GM12878 (cell line): ENCODE measurements around the gene PLA2G5. TPM values are rescaled to one million over a fixed set of nuclear protein-coding genes. Genes with fewer than 3 reads are reported as not detected.

Source experiments
- ATAC-seq: fragments of 200-7000 bp; cut with Tn5 transposase; 3 replicates; pipeline ENCODE4 v1.9.1; 2020; ENCODE audit warnings: mild to moderate bottlenecking, moderate library complexity
- BruUV-seq: library from RNA; stranded (reverse); fragments of 400-500 nt; replicated peaks from 2 replicates; lab custom pipeline; 2021; lab: Mats Ljungman, UMichigan
- CTCF ChIA-PET: fragments of 300-600 bp; sonication (Branson Sonifier 250); formaldehyde crosslinking; extraction: SDS; loops from one replicate; lab custom pipeline; 2021; ENCODE audit warnings: inconsistent platforms; lab: Yijun Ruan, JAX
- POLR2A ChIA-PET: fragments of 350-600 bp; formaldehyde crosslinking; extraction: SDS; loops from one replicate; lab custom pipeline; 2021; ENCODE audit warnings: inconsistent platforms; lab: Charles Lee
- RAD21 ChIA-PET: fragments of 300-600 bp; sonication (Branson Sonifier 250); formaldehyde crosslinking; loops from one replicate; lab custom pipeline; 2023; ENCODE audit warnings: antibody characterized with exemption; ENCODE audit not compliant: unreplicated experiment; lab: Charles Lee
- SMC1A ChIA-PET: fragments of 300-600 bp; sonication (Branson Sonifier 250); formaldehyde crosslinking; loops from one replicate; lab custom pipeline; 2023; ENCODE audit not compliant: unreplicated experiment, uncharacterized antibody; lab: Charles Lee
- DNase-seq: peaks from one replicate; pipeline ENCODE4 v3.0.0-alpha.2; 2011; ENCODE audit warnings: low read depth, low spot score
- FAIRE-seq: peaks from 3 replicates; lab custom pipeline; 2011; peaks lifted over from hg19 to GRCh38; lab: Jason Lieb, UNC
- H2AFZ ChIP-seq: 2 replicates; pipeline ENCODE4 v1.6.0; 2011; ENCODE audit warnings: low read depth, low read length, control low read depth; ENCODE audit not compliant: control insufficient read depth
- H3K27ac ChIP-seq: 2 replicates; pipeline ENCODE4 v1.5.1; 2011; ENCODE audit warnings: control low read depth; ENCODE audit not compliant: control insufficient read depth, insufficient read depth
- H3K27me3 ChIP-seq, 2 experiments: replicated peaks in 1 of 2; 2 replicates each; pipeline versions ENCODE4 v1.6.0 to v1.6.1; 2011; ENCODE audit warnings: low read length in 1 of 2; ENCODE audit not compliant: control insufficient read depth in 2 of 2, insufficient read depth in 2 of 2
- H3K36me3 ChIP-seq, 2 experiments: 2 replicates each; pipeline ENCODE4 v1.5.1; 2011; ENCODE audit warnings: low read length in 1 of 2; ENCODE audit not compliant: control insufficient read depth in 2 of 2, insufficient read depth in 2 of 2
- H3K4me1 ChIP-seq: 2 replicates; pipeline ENCODE4 v1.6.1; 2011; ENCODE audit warnings: mild to moderate bottlenecking, low read length, moderate library complexity, mixed read lengths; ENCODE audit not compliant: control insufficient read depth, insufficient read depth
- H3K4me2 ChIP-seq: 2 replicates; pipeline ENCODE4 v1.6.0; 2011; ENCODE audit warnings: control low read depth; ENCODE audit not compliant: control insufficient read depth, insufficient read depth
- H3K4me3 ChIP-seq: fragments of 200-600 bp; sonication (generic); 2 replicates; pipeline ENCODE4 v1.5.1; 2016
- H3K79me2 ChIP-seq: 2 replicates; pipeline ENCODE4 v1.6.0; 2011; ENCODE audit warnings: low read length; ENCODE audit not compliant: control insufficient read depth, insufficient read depth
- H3K9ac ChIP-seq: 2 replicates; pipeline ENCODE4 v1.8.0; 2011; ENCODE audit warnings: low read length, control low read depth, mixed read lengths; ENCODE audit not compliant: control insufficient read depth, insufficient read depth
- H3K9me3 ChIP-seq: replicated peaks from 3 replicates; pipeline ENCODE4 v1.5.1; 2011; ENCODE audit warnings: mild to moderate bottlenecking, low read length; ENCODE audit not compliant: control insufficient read depth, insufficient read depth
- H4K20me1 ChIP-seq: 2 replicates; pipeline ENCODE4 v1.6.0; 2011; ENCODE audit not compliant: control insufficient read depth, insufficient read depth
- CREM ChIP-seq: IDR thresholded peaks from 2 replicates; pipeline ENCODE4 v1.6.1; 2014; ENCODE audit warnings: antibody characterized with exemption, low read depth
- FOXK2 ChIP-seq: fragments of 450-650 bp; IDR thresholded peaks from 2 replicates; pipeline ENCODE4 v1.6.1; 2017; ENCODE audit warnings: mild to moderate bottlenecking, moderate library complexity
- NFYB ChIP-seq: IDR thresholded peaks from 2 replicates; pipeline ENCODE4 v1.6.1; 2011; ENCODE audit warnings: low read depth, mild to moderate bottlenecking, low read length, improper control_type of control experiment, moderate library complexity; ENCODE audit not compliant: insufficient read depth
- POLR2AphosphoS2 ChIP-seq: IDR thresholded peaks from 2 replicates; pipeline ENCODE4 v1.6.1; 2011; ENCODE audit warnings: low read depth, mild to moderate bottlenecking, low read length, improper control_type of control experiment, moderate library complexity
- RB1 ChIP-seq: fragments of 450-650 bp; formaldehyde crosslinking; IDR thresholded peaks from 2 replicates; pipeline ENCODE4 v1.6.1; 2017; ENCODE audit warnings: mild to moderate bottlenecking, borderline replicate concordance
- SREBF1 ChIP-seq: IDR thresholded peaks from 2 replicates; pipeline ENCODE4 v1.6.1; 2012; ENCODE audit warnings: mild to moderate bottlenecking, low read length
- TARDBP ChIP-seq: IDR thresholded peaks from 2 replicates; pipeline ENCODE4 v1.6.1; 2016; ENCODE audit warnings: borderline replicate concordance
- ZBTB33 ChIP-seq: fragments of 450-650 bp; IDR thresholded peaks from 2 replicates; pipeline ENCODE4 v1.6.1; 2017; ENCODE audit warnings: mild to moderate bottlenecking
- WGBS: methylation state at CpG from one replicate; pipeline ENCODE4 v1.1.6; 2016; ENCODE audit warnings: low lambda C conversion rate; ENCODE audit not compliant: insufficient replicate concordance, insufficient coverage; ENCODE audit errors: missing lambda C conversion rate; 5-methylcytosine and 5-hydroxymethylcytosine counted together
- in situ Hi-C: fragments of 300-500 bp; cut with MboI; formaldehyde crosslinking; loops from 9 replicates; pipeline ENCODE4 v1.14.3; 2018; ENCODE audit warnings: mixed read lengths
- intact Hi-C: fragments of 100-400 bp; cut with micrococcal nuclease; formaldehyde crosslinking; loops from one replicate; pipeline ENCODE4 v1.14.2; 2022; ENCODE audit not compliant: unreplicated experiment
- polyA plus RNA-seq, 11 experiments: library from polyadenylated mRNA; depleted of rRNA in 4 of 11; unstranded in 6 of 11; stranded (reverse) in 5 of 11; fragments of >200 nt; fragmentation: Nextera tagmentation in 4 of 11; fragmentation: Illumina TruSeq in 1 of 11; extraction: Ambion mirVana in 4 of 11; extraction: Trizol in 1 of 11; gene quantifications; 1 replicate in 1 of 11; 2 replicates in 10 of 11; pipeline versions ENCODE4 v1.2.1 to v1.2.3, GENCODE V29; 2011 to 2016; ENCODE audit warnings: inconsistent platforms in 2 of 11, missing spikeins in 2 of 11, low read depth in 1 of 11
- total RNA-seq, 4 experiments: library from RNA; depleted of rRNA in 3 of 4; stranded (reverse); fragments of >200 nt in 3 of 4; fragmentation: Illumina TruSeq in 1 of 4; extraction: Trizol in 1 of 4; gene quantifications; 2 replicates each; pipeline versions ENCODE4 v1.2.1 to v1.2.3, GENCODE V29; 2013 to 2021

The PLA2G5 gene
- total and polyA plus RNA-seq, 10 of the 15 experiments (the other 5 are each of a cell fraction or from before 2014, with no cell fraction given) = 0.10 to 0.19 (median 0.17) TPM; not detected in 7

- TF ChIP-seq ZBTB33 (no peak), NFYB (no peak)
- TF ChIP-seq, all 136 proteins: peak for 0
These were observed 45.5 kb downstream of the PLA2G5 start (continued) for GRCh38 chr1:20115479-20115878.

DNA sequence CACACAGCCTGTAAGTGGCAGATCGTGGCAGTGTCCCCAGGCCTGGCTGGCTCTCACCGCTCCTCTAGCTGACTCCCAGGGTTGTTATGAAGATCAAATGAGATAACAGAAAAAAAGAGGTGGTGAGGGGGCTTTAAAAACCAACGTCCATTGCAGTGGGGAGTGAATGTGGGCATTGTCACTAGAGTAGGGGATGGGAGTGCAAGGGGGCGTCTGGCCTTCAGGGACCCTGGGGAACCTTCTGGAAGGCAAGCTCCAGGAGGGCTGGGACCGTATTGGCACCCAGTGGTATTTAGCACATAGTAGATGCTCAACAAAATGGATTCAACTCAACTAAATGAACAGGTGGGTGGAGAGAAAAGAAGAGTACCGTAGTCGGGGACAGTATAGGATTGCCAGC, 45.9 kb downstream of the PLA2G5 start:
- Histone ChIP-seq H3K4me3 (no peak overlapping the region), H3K4me2 (no peak overlapping the region), H3K4me1 (peaks cover 9% of the 10 kb centered on the region), H3K27ac (no peak overlapping the region), H3K9me3 (no peaks in the 10 kb centered on the region), H3K36me3 (no peaks in the 10 kb centered on the region), H3K27me3 (no peaks in the 10 kb centered on the region), H2AFZ (no peak overlapping the region), H3K79me2 (no peaks in the 10 kb centered on the region), H3K9ac (no peak overlapping the region), H4K20me1 (no peaks in the 10 kb centered on the region)
- intact Hi-C loops (no loop called here), in situ Hi-C loops (no loop called here)
- FAIRE-seq = no peak
- POLR2A ChIA-PET = no interaction called here
- no peak for DNase-seq
- 59% methylated on average over 7 of the region's 7 CpGs for WGBS
- ATAC-seq = no peak
- CTCF ChIA-PET = interaction anchor here (0.6 kb wide), 1 partner anchor 35 kb away, joined by 3 read pairs; no protein-coding TSS in a partner anchor
- no peak for TF ChIP-seq SREBF1
- TF ChIP-seq FOXK2 = no peak
- TF ChIP-seq CREM = no peak
- no peak for TF ChIP-seq TARDBP
- no peak for TF ChIP-seq POLR2AphosphoS2
- no peak for TF ChIP-seq RB1
- RAD21 ChIA-PET = interaction anchor here (1.3 kb wide), 1 partner anchor 36 kb away, joined by 3 read pairs; no protein-coding TSS in a partner anchor
- SMC1A ChIA-PET = interaction anchor here (0.9 kb wide), 1 partner anchor 14 kb away, joined by 3 read pairs; no protein-coding TSS in a partner anchor
- BruUV-seq = no TSS peak
